GM18511 (cell line): ENCODE results near the gene TBC1D22A.

Experiments used
- ATAC-seq: cut with Tn5 transposase; IDR thresholded peaks from one replicate; pipeline ENCODE4 v1.9.1; 2021; ENCODE audit warnings: mild to moderate bottlenecking, moderate library complexity; ENCODE audit not compliant: unreplicated experiment

TBC1D22A gene

GRCh38 chr22:47189056-47189916 lies 426.8 kb downstream of the TBC1D22A start:
- ATAC-seq, result no peak

DNA sequence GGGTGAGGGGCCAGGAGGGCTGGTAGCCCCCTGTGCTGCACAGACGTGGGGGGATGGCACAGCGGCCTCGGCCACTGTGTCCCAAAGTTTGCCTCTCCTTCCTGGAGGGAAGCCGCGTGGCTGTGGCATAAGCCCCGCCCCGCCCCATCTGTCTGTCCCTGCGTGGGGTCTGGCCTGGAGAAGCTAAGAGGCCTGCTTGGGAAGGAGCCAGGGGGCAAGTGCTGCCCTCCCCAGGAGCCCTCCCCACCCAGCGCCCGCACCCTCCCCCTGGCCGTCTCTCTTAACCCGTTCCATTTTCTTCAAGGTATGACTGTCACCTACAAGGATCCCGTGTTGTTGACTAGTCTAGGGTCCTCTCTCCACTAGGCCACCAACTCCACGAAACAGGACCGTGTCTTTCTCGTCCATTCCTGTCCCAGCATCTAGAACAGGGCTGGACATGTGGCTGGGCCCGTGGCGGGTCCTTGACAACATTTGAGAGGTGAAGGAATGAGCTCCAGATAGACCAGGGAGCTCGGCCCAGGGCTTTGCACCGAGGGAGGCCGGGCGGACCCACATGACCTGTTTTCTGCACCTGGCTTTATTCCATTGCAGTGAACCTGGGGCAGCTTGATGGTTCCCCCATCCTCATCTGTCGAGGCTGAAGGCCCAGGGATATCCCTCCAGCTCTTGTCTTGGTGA lies 428.0 kb downstream of the TBC1D22A start:
- ATAC-seq, result no peak

DNA sequence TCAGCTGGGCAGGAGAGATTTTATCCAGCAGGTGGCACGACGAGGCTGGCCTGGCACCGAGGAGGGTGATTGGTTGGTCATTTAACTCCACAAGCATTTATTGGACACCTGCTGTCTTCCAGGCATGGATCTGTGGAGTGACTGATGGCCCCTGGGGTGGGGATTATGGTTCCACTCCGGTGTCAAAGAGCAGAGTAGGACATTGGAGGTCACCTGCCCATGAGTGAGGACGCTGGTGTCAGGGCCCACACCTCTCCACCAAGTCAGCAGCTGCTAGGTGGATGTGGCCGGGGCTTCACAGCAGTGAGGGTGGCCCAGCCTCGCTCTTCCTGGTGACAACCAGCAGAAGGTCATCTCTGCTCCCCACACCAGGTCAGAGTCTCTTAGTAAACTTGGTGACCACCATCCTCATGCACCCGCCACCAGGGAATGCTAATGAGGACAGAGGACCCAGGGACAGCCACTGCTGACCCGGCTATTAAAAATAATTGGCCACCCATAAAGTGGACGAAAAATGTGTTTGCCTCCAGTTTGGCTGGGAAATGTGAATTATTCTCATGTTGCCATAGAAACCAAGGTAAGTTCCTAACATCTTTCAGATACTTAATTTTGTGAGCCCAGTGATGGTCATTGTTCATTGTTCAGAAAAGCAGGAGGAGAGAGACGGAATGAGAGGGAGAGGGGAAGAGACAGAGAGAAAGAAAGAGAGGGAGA lies 428.7 kb downstream of the TBC1D22A start:
- ATAC-seq, result no peak

DNA sequence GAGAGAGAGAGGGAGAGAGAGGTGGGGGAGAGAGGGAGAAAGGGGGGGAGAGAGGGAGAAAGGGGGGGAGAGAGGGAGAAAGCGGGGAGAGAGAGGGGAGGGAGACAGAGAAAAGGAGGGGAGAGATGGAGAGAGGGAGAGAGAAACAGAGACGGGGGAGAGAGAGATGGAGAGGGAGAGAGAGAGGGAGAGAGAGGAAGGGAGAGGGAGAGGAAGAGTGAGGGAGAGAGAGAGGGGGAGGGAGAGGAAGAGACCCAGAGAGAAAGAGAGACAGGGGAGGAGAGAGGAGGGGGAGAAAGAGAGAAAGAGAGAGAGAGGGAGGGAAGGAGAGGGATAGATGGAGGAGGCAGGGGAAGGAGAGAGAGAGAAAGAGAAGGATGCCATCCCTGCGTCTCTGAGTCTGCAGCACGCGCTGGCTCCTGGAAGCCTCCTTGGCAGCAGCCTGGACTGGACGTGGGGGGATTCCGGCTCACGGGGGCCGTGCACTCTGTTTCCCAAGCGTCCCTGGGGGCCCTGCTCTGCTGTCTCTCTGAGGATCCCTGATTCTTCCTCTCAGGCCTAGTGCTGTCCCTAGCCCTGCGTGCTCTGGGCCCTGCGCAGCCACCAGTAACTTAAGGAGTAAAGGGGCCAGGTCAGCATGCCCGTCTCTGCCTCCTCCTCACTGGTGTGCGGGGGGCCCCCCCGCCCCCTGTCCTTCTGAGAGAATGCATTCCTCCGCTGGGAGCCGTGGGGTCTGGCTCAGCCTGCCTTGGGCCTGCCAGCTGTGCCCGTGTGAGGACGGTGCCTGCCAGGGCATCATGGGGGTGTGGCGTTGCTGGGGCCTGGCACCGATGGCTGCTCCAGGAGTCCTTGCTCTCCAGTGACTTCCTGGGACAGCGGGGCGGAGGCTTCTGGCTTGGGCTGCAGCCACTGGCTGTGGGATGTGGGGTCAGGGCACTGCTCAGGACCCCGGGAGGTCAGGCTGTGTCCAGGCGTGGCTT lies 429.5 kb downstream of the TBC1D22A start:
- ATAC-seq, result no peak

DNA sequence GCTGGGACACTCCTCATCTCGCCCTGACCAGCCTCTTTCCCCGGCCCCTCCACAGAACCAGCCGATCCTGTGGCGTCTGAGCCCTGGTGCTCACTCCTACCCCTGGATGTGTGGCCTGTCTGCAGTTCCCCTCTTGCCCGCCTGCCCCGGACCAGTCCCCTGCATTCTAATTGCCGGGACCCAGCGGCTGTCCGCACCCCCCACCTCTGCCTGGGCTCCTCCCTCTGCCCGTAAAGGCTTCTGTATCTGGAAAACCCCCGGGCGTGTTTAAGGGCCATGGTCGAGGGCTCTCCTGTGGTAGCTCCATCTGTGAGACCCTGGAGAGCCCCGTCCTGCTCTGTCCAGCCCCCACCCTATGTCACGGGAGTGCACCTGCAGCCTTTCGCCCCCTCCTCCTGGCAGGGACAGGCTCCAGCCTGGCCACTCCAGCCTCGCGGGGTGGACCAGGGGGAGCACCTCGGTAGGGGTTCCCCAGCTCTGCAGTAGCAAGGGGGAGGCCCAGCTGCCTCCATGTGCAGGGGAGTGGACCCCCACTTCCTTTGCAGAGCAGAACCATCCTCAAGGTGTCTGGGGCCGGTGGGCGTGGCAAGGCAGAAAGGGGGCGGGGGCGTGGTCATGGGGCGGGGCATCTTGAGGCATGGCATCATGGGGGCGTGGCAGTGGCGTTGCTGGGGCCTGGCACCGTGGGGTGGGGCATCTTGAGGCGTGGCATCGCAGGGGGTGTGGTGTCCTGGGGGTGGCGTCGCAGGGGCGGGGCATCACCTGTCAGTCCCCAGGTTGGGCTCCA lies 430.4 kb downstream of the TBC1D22A start:
- ATAC-seq, result no peak

GRCh38 chr22:47193606-47194329 lies 431.3 kb downstream of the TBC1D22A start:
- ATAC-seq, result no peak

- no peak for ATAC-seq
Observed at GRCh38 chr22:47194476-47195155, 432.2 kb downstream of the TBC1D22A start.

DNA sequence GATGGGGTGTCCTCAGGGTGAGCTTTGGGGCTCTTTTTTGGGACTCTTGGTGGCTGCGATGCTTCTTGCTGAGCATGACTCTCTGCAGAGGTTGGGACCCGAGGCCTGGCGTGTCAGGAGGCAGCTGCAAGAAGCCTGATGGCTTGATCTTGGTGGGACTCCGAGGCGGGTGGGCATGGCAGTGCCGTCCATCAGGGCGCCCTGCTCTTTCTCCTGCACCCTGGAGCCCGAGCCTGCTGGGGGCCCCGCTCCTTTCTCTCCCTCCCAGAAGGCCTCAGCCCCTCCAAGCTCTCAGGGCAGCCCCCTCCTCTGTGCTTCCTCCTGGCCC lies 432.7 kb downstream of the TBC1D22A start:
- no peak for ATAC-seq

DNA sequence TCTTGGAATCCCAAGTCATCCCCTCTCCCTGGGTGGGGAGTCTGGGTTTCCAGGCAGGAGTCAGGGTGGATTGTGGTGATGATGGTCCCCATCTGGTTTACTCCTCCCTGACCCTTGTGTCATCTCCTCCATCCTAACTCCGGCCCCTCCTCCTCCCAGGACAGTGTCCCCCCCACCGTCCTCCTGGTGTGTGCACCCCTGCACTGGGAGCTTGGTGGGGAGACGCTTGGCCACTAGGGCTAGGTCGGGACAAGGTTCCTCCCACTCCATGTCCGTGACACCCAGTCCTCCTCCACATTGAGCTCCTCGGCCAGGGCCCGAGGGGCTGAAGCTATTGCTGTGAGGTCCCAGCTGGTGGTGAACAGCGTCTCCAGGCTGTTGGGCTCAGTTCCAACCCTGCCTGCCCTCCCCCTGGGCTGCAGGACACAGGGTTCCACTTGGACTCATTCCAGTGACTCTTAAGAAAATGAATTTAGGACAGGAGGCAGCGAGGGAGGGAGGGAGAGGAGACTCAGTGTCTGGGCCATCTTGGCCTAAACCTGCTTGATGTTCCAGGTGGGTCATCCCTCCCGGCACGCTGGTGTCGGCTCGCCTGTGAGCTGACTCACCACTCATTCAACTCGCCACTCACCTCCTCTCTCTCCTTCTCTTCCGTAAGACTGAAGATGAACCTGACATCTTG lies 433.2 kb downstream of the TBC1D22A start:
- ATAC-seq, result no peak

GRCh38 chr22:47196166-47196849 lies 433.9 kb downstream of the TBC1D22A start:
- no peak for ATAC-seq

GRCh38 chr22:47196881-47197772 lies 434.7 kb downstream of the TBC1D22A start:
- ATAC-seq, result no peak

- no peak for ATAC-seq
Observed at GRCh38 chr22:47197773-47198500, 435.5 kb downstream of the TBC1D22A start.

DNA sequence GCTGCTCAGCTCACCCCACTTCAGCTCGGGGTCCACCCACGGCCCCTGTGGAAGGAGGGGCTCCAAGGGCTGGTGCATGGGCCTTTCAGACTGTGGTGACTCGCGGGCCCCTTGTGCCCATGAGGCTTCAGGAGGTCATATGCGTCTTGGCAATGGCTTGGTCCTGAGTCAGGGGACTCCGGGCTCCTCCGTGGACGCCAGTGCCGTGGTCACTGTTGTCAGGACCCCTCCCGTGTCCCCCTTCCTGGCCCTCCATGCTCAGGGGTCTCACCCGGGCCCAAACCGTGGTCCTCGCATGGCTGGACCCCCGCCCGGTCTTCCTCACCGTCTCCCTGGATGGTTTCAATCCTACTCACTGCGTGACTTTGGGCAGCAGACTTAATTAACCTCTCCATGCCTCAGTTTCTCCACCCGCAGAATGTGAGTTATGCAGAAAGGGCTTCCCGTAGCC lies 436.4 kb downstream of the TBC1D22A start:
- ATAC-seq, result no peak

GRCh38 chr22:47199261-47199978 lies 437.0 kb downstream of the TBC1D22A start:
- no peak for ATAC-seq

GRCh38 chr22:47199979-47200272 lies 437.5 kb downstream of the TBC1D22A start:
- ATAC-seq, result no peak
